HG03280 (cell line): ENCODE data around the gene LGR5.
"Not testable (repeated sequence)": the region's sequence is repeated elsewhere in the genome, so short reads cannot be mapped to it uniquely, and the experiment has no call there.

Experiments
- ATAC-seq: cut with Tn5 transposase; IDR thresholded peaks from one replicate; pipeline ENCODE4 v1.9.1; 2021; ENCODE audit warnings: mild to moderate bottlenecking, moderate library complexity; ENCODE audit not compliant: unreplicated experiment

LGR5 gene

GRCh38 chr12:71546322-71546861 lies 106.8 kb downstream of the LGR5 start:
- ATAC-seq: no peak

DNA sequence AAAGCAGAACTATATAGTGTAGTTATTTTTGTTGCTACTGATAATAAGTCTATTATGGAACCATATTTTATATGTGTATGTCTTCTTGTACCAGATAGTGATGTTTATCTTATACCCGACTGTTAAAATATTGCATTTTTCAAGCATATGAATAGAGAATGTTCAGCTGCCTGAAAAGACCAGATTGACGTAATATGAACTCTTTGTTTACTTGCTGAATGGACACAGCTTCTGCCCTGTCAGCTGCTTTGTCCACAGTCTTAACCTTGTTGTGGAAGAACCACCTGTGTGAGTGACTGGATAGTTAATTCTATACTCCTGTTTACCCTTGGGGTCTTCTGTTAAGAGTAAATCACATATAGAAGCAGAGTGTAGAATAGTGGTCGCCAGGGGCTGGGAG lies 109.3 kb downstream of the LGR5 start:
- no peak for ATAC-seq

DNA sequence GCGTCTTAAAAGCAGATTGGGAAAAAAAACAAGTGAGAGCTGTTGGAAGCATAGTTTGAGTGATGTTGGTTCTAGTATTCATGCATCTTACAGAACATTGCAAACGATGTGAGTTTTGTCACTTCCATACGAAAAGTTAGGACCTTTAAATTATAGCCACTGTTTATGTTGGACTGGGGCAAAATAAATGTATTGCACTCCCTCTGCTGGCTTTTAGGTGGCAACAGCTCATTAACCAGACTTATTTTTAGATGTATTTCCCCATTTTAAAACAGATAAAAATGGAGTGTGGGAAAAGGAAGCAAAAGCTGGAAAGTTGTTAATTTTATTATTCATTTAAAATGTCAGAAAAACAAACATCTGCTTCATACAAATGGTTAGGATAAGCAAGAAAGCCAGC lies 111.9 kb downstream of the LGR5 start:
- ATAC-seq: no peak

DNA sequence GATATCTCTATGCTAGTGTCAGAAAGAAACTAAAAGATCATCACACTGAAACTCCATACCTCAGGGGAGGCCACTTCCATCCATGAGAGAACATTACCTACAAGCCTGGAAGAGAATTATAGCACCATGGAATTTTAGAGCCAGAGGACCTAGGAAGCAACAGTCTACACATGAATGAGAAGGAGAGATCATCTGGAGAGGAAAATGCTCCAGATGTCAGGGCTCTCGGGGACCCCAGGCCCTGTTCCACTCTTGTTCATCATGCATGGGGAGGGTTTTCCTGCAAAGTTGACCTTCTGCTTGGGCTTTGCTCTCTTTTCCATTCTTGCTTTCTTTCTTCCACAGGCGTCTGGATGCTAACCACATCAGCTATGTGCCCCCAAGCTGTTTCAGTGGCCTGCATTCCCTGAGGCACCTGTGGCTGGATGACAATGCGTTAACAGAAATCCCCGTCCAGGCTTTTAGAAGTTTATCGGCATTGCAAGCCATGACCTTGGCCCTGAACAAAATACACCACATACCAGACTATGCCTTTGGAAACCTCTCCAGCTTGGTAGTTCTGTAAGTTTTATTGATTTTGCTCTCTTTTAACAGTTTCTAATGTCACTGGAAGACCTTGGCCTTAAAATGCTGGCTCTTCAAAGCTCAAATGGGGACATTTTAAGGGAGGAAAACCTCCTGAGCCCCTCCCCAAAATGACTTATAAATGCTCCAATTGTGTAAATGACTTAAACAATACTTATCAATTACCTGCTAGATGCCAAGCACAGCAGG lies 113.3 kb downstream of the LGR5 start:
- no peak for ATAC-seq

GRCh38 chr12:71555191-71555590 lies 115.6 kb downstream of the LGR5 start:
- ATAC-seq: no peak

DNA sequence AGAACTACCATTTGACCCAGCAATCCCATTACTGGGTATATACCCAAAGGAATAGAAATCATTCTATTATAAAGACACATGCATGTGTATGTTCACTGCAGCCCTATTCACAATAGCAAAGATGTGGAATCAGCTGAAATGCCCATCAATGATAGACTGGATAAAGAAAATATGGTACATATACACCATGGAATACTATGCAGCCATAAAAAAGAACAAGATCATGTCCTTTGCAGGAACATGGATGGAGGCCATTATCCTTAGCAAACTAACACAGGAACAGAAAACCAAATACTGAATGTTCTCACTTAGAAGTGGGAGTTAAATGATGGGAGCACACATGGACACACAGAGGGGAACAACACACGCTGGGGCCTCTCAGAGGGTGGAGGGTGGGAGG lies 116.2 kb downstream of the LGR5 start:
- not testable (repeated sequence) for ATAC-seq

DNA sequence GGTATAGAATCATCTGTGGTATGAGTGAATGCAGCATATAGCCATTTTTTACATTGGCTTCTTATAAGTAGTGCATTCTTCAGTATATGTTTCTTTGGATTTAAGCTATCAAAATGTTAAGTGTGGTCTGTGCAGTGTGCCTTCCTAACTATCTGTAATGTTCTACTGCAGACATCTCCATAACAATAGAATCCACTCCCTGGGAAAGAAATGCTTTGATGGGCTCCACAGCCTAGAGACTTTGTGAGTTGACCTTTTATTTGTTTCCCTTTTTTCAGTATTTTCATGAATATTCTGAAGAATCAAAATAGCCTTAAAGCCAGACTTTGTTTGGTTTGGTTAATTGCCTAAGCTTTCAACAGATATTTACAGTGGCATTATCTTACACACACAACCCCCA lies 116.8 kb downstream of the LGR5 start:
- ATAC-seq: no peak

GRCh38 chr12:71556875-71557274 lies 117.3 kb downstream of the LGR5 start:
- ATAC-seq: no peak

DNA sequence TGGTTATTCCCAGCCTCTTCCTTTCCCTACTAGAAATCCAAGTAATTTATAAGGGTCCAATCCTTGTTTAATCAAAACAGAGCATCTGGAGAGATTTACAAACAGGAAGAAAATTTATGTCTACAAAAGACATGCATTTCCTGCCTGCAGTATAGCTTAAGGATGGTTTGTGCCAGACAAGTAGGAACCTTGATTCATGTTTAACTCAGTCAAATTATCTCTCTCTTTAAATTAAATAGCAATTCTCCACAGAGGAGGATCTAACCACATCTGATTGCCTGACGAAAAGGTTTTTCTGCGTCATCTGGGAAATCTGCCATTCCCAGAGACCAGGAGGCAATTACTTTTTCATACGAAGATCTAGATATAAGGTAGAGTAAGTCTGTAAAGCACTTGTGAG lies 118.8 kb downstream of the LGR5 start:
- ATAC-seq: no peak

DNA sequence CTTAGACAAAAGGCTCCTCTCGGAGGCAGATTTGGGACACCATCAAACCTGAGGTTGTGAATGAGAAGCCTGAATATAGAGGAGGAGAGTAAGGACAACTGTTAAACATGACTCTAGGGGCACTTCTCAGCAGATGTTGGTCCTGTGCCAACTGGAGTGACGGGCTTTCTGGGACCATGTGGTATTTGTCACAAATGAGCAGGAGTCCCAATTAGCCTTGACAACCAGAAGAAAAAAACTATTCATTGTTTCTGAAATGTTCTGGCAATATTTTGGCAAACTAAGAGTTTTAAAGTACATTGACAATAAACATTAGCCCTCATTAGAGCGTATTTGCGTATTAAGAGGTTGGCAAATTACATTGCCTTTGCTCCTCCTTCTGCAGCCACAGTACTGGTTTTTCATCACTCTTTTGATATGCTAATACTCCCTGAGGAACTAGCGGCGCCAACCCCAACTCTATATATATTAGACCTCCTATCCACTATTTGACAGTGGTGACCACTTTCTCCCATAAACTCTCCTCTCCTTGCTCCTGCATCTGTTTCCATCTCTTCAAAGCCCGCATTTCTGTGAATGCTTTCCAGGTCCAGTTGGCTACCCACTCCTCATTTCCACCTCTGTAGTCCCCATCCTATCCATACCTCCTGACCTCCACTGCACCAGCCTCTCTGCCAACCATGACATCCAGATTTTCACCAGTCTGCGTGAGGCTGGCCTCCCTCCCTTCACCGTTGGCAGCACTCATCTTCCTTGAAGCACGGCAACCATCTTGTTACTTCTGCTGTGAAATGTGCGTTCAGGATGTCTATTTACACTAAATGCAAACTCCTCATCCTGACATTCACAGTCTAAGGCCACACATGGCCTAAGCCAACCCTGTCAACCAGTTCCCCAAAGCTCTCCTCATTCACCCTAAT lies 123.3 kb downstream of the LGR5 start:
- ATAC-seq: no peak

DNA sequence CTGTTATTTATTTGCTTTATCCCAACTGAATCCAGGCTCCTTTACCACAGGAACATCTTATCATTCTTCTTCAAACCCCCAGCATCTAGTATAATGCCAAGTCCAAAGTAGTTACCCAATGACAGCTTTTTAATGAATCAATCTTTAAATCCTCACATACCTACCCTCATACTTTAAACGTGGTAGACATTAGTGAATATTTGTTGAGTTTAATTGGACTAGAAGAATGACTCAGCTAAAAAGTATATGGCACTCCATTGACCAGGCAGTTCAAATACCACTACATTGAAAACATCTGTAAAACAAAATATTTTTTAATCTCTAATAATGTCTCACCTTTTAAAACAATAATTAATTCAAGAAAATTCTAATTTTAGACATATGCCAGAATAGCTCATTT lies 125.9 kb downstream of the LGR5 start:
- no peak for ATAC-seq

DNA sequence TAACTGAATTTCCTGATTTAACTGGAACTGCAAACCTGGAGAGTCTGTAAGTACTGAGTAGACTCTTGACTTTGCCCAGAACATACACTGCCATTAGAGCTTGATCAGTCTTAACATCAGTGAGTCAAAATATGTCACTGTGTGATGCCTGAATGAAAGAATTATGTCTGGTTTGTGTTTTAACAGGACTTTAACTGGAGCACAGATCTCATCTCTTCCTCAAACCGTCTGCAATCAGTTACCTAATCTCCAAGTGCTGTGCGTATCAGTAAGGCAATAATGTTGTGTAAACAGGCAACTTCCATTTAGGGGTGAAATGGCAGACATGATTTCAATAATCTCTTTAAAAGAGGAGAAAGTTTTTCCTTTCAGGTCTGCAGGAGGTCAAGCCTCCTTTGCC lies 127.1 kb downstream of the LGR5 start:
- ATAC-seq: no peak

DNA sequence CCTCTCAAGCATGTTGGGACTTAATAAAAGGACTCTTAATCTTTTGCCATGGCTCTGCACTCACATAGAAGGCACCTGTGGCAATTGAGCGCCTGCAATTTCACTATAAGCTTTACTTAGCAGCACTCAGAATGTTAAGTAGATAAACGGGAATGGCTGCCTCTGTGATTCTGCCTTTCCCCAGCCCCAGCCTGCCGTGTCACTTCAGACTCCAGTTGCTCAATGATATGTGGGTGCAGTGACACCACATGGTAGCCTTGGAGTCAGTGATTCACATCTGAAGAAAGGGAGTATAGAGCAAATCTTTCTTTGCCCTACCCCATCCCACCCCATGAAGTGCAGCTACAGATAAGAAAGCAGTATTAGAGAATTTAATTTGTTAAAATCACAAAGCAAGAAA lies 127.9 kb downstream of the LGR5 start:
- no peak for ATAC-seq

DNA sequence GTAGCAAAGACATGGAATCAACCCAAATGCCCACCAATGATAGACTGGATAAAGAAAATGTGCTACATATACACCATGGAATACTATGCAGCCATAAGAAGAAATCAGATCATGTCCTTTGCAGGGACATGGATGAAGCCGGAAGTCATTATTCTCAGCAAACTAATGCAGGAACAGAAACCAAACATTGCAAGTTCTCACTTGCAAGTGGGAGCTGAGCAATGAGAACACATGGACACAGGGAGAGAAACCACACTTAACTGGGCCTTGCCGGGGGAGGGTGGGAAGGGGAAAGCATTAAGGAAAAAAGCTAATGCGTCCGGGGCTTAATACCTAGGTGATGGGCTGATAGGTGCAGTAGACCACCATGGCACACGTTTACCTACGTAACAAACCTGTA lies 130.3 kb downstream of the LGR5 start:
- ATAC-seq: not testable (repeated sequence)

- ATAC-seq: no peak
Measured at GRCh38 chr12:71576496-71576895, 136.9 kb downstream of the LGR5 start.

- ATAC-seq: no peak
Measured at GRCh38 chr12:71578694-71579258, 139.2 kb downstream of the LGR5 start.

- no peak for ATAC-seq
Measured at GRCh38 chr12:71581206-71581605, 141.6 kb downstream of the LGR5 start.

DNA sequence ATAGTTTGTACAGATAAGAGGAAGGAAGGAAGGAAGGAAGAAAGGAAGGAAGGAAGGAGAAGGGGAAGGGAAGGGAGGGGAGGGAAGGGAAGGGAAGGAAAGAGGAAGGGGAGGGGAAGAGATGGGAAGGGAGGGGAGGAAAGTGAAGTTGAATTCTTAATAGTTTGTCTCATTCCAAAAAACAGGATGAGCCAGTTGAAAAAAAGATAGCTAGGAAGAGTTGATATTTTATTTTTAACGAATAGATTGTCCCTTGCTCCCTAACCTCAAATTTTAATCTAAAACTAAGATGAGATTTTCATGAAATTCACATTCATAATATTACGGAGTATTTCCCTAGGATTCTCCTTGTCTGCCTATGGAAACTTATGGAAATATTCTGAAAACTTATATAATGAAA lies 143.3 kb downstream of the LGR5 start:
- ATAC-seq: no peak

DNA sequence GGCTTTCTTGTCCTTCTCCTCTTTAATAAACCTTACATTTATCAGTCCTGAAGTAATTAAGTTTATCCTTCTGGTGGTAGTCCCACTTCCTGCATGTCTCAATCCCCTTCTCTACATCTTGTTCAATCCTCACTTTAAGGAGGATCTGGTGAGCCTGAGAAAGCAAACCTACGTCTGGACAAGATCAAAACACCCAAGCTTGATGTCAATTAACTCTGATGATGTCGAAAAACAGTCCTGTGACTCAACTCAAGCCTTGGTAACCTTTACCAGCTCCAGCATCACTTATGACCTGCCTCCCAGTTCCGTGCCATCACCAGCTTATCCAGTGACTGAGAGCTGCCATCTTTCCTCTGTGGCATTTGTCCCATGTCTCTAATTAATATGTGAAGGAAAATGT lies 144.8 kb downstream of the LGR5 start:
- ATAC-seq: no peak

- ATAC-seq: no peak
Measured at GRCh38 chr12:71585218-71585617, 145.6 kb downstream of the LGR5 start.

GRCh38 chr12:71587012-71587411 lies 147.4 kb downstream of the LGR5 start:
- ATAC-seq: no peak

GRCh38 chr12:71589478-71589881 lies 149.9 kb downstream of the LGR5 start:
- ATAC-seq: no peak
